Right lobe of liver (tissue), 6 donors: ENCODE measurements around the gene CYP27C1. TPM values are rescaled to one million over a fixed set of nuclear protein-coding genes. Genes with fewer than 3 reads are reported as not detected.

Experiments used
- ATAC-seq, 4 donors: fragments of 200-7000 bp; cut with Tn5 transposase; one replicate each; pipeline ENCODE4 v1.9.1; 2020; ENCODE audit warnings: mild to moderate bottlenecking in 4 of 4, moderate library complexity in 4 of 4
- DNase-seq, 3 donors: peaks; one replicate each; pipeline ENCODE4 v3.0.0-alpha.2; 2020
- H3K27ac ChIP-seq, 3 donors: fragments of 200-600 bp; one replicate each; pipeline ENCODE4 v1.8.0; 2022
- H3K27me3 ChIP-seq, 2 donors: fragments of 200-600 bp; one replicate each; pipeline ENCODE4 v1.8.0; 2022
- H3K36me3 ChIP-seq, 4 donors: fragments of 200-600 bp; sonication (generic) in 1 of 4; one replicate each; pipeline versions ENCODE4 v1.5.1 to v1.8.0; 2017 to 2022; ENCODE audit warnings: control low read depth in 1 of 4
- H3K4me1 ChIP-seq, 4 donors: fragments of 200-600 bp; sonication (generic) in 1 of 4; one replicate each; pipeline versions ENCODE4 v1.5.1 to v1.8.0; 2017 to 2022; ENCODE audit warnings: control low read depth in 1 of 4
- H3K4me3 ChIP-seq, 3 donors: fragments of 200-600 bp; one replicate each; pipeline ENCODE4 v1.8.0; 2022
- H3K9me3 ChIP-seq, 4 donors: fragments of 200-600 bp; sonication (generic) in 1 of 4; one replicate each; pipeline versions ENCODE4 v1.5.1 to v1.8.0; 2017 to 2022; ENCODE audit warnings: control low read depth in 1 of 4
- CTCF ChIP-seq, 4 donors: fragments of 200-600 bp in 3 of 4; fragments of 450-650 bp in 1 of 4; IDR thresholded peaks; one replicate each; pipeline versions ENCODE4 v1.5.1 to v1.8.0; 2016 to 2022; ENCODE audit warnings: antibody characterized with exemption in 4 of 4, mild to moderate bottlenecking in 2 of 4
- POLR2A ChIP-seq: fragments of 450-650 bp; IDR thresholded peaks from one replicate; pipeline ENCODE4 v1.6.1; 2017; ENCODE audit warnings: antibody characterized with exemption, mild to moderate bottlenecking
- WGBS: methylation state at CpG from one replicate; pipeline ENCODE4 v1.1.6; 2018; ENCODE audit warnings: low coverage, low lambda C conversion rate; ENCODE audit not compliant: insufficient coverage; ENCODE audit errors: missing lambda C conversion rate; 5-methylcytosine and 5-hydroxymethylcytosine counted together
- intact Hi-C, 2 donors: fragments of 100-400 bp; cut with DNase I; formaldehyde crosslinking; loops; one replicate each; pipeline versions ENCODE4 v1.11.2 to v1.14.1; 2022
- long read RNA-seq: library from polyadenylated mRNA; unstranded; transcript quantifications from one replicate; pipeline ENCODE4 v2.0.0, GENCODE V29; 2019
- total RNA-seq, 6 experiments: library from RNA; depleted of rRNA in 2 of 6; stranded (reverse); fragments of >200 nt in 2 of 6; fragmentation: NEBNext Ultra II Directional in 3 of 6; extraction: Animal tissue kit (Norgen Biotek cat#: 25700) in 3 of 6; gene quantifications; one replicate each; pipeline versions ENCODE4 v1.1.0 to v1.2.4, GENCODE V29; 2016 to 2023
- donor health status: DM: no; HTN: yes; CAD: no.
- donor health status: DM: no; HTN: no; CAD: no.
- donor health status: DM: no; HTN: no; CAD: no.
- donor health status: DM: no; HTN: yes; CAD: no.
- donor health status: DM: no; HTN: yes; CAD: no.

Gene CYP27C1, protein sequence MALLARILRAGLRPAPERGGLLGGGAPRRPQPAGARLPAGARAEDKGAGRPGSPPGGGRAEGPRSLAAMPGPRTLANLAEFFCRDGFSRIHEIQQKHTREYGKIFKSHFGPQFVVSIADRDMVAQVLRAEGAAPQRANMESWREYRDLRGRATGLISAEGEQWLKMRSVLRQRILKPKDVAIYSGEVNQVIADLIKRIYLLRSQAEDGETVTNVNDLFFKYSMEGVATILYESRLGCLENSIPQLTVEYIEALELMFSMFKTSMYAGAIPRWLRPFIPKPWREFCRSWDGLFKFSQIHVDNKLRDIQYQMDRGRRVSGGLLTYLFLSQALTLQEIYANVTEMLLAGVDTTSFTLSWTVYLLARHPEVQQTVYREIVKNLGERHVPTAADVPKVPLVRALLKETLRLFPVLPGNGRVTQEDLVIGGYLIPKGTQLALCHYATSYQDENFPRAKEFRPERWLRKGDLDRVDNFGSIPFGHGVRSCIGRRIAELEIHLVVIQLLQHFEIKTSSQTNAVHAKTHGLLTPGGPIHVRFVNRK
- total RNA-seq: under 1 TPM in 1 of 6 experiments, not detected in 5; 0.05 TPM
- long read RNA-seq: 0 reads

DNA sequence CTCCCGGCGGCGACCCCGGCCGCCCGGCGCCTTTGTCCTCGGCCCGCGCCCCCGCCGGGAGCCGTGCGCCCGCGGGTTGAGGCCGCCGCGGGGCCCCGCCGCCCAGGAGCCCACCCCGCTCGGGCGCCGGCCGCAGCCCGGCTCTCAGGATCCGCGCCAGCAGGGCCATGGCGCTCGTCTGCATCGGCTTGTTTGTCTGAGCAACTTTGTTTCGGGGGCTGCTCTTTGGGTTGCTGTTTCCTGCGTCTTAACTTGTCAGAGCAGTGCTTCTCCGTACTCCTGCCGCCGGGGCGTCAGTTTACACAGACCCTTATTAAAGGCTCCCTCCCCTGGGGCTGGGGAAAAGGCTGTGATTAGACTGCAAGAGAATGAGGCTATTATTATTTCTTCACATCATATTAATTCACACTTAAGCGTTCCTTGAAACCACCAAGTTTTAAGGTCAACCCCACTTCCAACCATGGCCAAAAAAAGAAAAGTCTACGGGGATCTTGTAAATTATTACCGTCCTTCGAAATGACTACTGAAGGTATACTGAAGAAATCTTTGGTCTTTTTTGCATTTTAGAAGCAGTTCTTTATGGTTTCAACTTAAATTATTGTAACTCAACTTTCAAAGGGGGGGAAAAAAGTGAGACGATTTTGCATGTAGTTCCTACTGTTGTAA, at the start of gene CYP27C1:
Gene CYP27C1, minus strand, starts transcription at position 198 of the 666 bp plus-strand sequence. Its CDS starts 29 bp downstream, at position 169.
- DNase-seq: no peak
- Histone ChIP-seq H3K4me3 (peak within 1 kb of the TSS; percentile 20 to 45 (median 28)), H3K9me3 (no peaks in the 10 kb centered on the region), H3K27ac (no peak within 1 kb of the TSS), H3K4me1 (peaks cover 0 to 12% (median 4%) of the 10 kb centered on the region in 4 donors), H3K27me3 (peaks cover 0 to 3% of the 10 kb centered on the region in 2 donors), H3K36me3 (no peaks in the 10 kb centered on the region)
- WGBS: 7% methylated on average over 22 of the region's 43 CpGs
- no peak for TF ChIP-seq CTCF (IDR thresholded peaks at IDR 0.05)
- no peak for TF ChIP-seq POLR2A
- peak in 2 of 4 donors; percentile 17 to 33 for ATAC-seq
- intact Hi-C loops: no loop called here

DNA sequence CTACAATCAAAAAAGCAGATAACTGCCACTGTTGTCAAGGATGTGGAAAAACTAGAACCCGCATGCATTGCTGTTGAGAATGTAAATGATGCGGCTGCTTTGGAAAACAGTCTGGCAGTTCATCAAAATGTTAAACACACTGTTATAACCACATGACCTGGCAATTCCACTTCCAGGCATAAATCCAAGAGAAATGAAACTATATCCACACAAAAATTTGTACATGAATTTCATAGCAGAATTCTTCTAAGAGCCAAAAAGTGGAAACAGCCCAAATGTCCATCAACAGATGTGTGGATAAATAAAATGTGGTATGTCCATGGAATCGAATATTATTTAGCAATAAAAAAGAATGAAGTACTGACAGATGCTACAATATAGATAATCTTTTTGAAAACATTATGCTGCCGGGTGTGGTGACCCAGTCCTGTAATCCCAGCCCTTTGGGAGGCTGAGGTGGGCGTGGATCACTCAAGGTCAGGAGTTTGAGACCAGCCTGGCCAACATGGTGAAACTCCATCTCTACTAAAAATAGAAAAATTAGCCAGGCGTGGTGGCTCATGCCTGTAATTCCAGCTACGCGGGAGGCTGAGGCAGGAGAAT, 41.8 kb upstream of the CYP27C1 start:
- Histone ChIP-seq H3K4me3 (no peak overlapping the region), H3K36me3 (peaks cover 7 to 41% (median 9%) of the 10 kb centered on the region in 4 donors), H3K9me3 (no peaks in the 10 kb centered on the region), H3K4me1 (no peaks in the 10 kb centered on the region), H3K27ac (no peak overlapping the region), H3K27me3 (no peaks in the 10 kb centered on the region)
- ATAC-seq: no peak
- DNase-seq: no peak
- WGBS: 86% methylated on average over 7 of the region's 8 CpGs
- intact Hi-C loops: no loop called here
- no peak for TF ChIP-seq CTCF (IDR thresholded peaks at IDR 0.05)
- no peak for TF ChIP-seq POLR2A

DNA sequence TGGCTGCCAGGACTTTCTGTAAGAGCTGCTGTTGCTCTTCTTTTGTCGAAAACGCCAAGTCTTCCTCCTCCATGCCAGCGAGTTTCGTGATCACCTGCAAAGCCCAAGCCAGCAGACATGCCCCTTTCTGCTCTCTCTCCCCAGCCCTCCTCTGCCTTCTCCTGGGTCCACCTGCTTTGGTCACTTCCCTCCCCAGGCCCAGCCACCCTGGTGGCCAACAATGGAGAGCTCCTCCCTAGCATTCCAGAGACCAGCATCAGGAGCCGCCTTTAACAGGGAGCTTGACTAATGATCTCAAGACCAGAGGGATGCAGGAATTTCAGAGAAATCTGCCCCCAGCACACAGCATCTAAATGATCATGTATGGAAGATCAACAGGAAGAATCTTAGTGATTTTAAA, 39.3 kb upstream of the CYP27C1 start:
- H3K4me3 ChIP-seq: no peak overlapping the region
- intact Hi-C loops: no loop called here
- TF ChIP-seq CTCF (IDR thresholded peaks at IDR 0.05) (no peak), POLR2A (no peak)
- WGBS: 100% methylated on average over 1 of the region's 5 CpGs
- DNase-seq (no peak), ATAC-seq (no peak)
- no peak overlapping the region for H3K27ac ChIP-seq
- H3K4me1 ChIP-seq: no peaks in the 10 kb centered on the region
- no peaks in the 10 kb centered on the region for H3K9me3 ChIP-seq
- no peaks in the 10 kb centered on the region for H3K27me3 ChIP-seq
- peaks cover 7 to 43% (median 9%) of the 10 kb centered on the region in 4 donors for H3K36me3 ChIP-seq

GRCh38 chr2:127256866-127257265, 36.8 kb upstream of the CYP27C1 start:
- H3K9me3 ChIP-seq: no peaks in the 10 kb centered on the region
- ATAC-seq (no peak), DNase-seq (no peak)
- intact Hi-C loops: no loop called here
- H3K27ac ChIP-seq: no peak overlapping the region
- TF ChIP-seq CTCF (IDR thresholded peaks at IDR 0.05) (no peak), POLR2A (no peak)
- 60% methylated on average over 5 of the region's 8 CpGs for WGBS
- peaks cover 7 to 43% (median 9%) of the 10 kb centered on the region in 4 donors for H3K36me3 ChIP-seq
- no peaks in the 10 kb centered on the region for H3K27me3 ChIP-seq
- H3K4me1 ChIP-seq: no peaks in the 10 kb centered on the region
- no peak overlapping the region for H3K4me3 ChIP-seq
